Adipocyte (in vitro differentiated cells): ENCODE data around the gene TBCCD1.
"Not testable (repeated sequence)": the region's sequence is repeated elsewhere in the genome, so short reads cannot be mapped to it uniquely, and the experiment has no call there.

ENCODE experiments used
- DNase-seq: peaks from one replicate; pipeline ENCODE4 v3.0.0-alpha.2; 2015; ENCODE audit warnings: low read depth
- H3K27me3 ChIP-seq: replicated peaks from 2 replicates; pipeline ENCODE4 v1.7.0; 2013; ENCODE audit warnings: mild to moderate bottlenecking, low read length, moderate library complexity; ENCODE audit not compliant: control insufficient read depth, insufficient read depth
- H3K36me3 ChIP-seq: 2 replicates; pipeline ENCODE4 v1.7.0; 2013; ENCODE audit warnings: low read length, mild to moderate bottlenecking, moderate library complexity; ENCODE audit not compliant: control insufficient read depth, insufficient read depth, severe bottlenecking
- H3K4me1 ChIP-seq: 2 replicates; pipeline ENCODE4 v1.7.0; 2013; ENCODE audit warnings: mild to moderate bottlenecking, low read length, moderate library complexity; ENCODE audit not compliant: control insufficient read depth, insufficient read depth
- H3K4me3 ChIP-seq: 2 replicates; pipeline ENCODE4 v1.7.0; 2013; ENCODE audit warnings: mild to moderate bottlenecking, low read length, moderate library complexity
- H3K9ac ChIP-seq: 2 replicates; pipeline ENCODE4 v1.7.0; 2013; ENCODE audit warnings: mild to moderate bottlenecking, low read length, moderate library complexity
- H3K9me3 ChIP-seq: 2 replicates; pipeline ENCODE4 v1.7.0; 2013; ENCODE audit warnings: mild to moderate bottlenecking, low read length, moderate library complexity; ENCODE audit not compliant: control insufficient read depth

The TBCCD1 gene

GRCh38 chr3:186502138-186502948 lies 64.8 kb downstream of the TBCCD1 start:
- peaks cover 8% of the 10 kb centered on the region for H3K9me3 ChIP-seq
- no peak for DNase-seq
- H3K27me3 ChIP-seq = peaks cover 50% of the 10 kb centered on the region
- H3K4me3 ChIP-seq = peak overlapping the region; percentile 5
- no peaks in the 10 kb centered on the region for H3K36me3 ChIP-seq
- peaks cover 5% of the 10 kb centered on the region for H3K4me1 ChIP-seq
- H3K9ac ChIP-seq = no peak overlapping the region

GRCh38 chr3:186499949-186500348 lies 67.2 kb downstream of the TBCCD1 start:
- H3K9me3 ChIP-seq, H3K9ac ChIP-seq, H3K4me3 ChIP-seq, DNase-seq, H3K36me3 ChIP-seq, H3K4me1 ChIP-seq: not testable (repeated sequence)
- H3K27me3 ChIP-seq = peaks cover 42% of the 10 kb centered on the region

- H3K36me3 ChIP-seq, H3K9me3 ChIP-seq, DNase-seq, H3K4me1 ChIP-seq, H3K9ac ChIP-seq, H3K4me3 ChIP-seq: not testable (repeated sequence)
- peaks cover 37% of the 10 kb centered on the region for H3K27me3 ChIP-seq
Measured at GRCh38 chr3:186498022-186498421, 69.1 kb downstream of the TBCCD1 start.

- no peak for DNase-seq
- H3K9me3 ChIP-seq = peaks cover 8% of the 10 kb centered on the region
- H3K4me1 ChIP-seq = peaks cover 9% of the 10 kb centered on the region
- no peak overlapping the region for H3K4me3 ChIP-seq
- no peak overlapping the region for H3K9ac ChIP-seq
- peaks cover 34% of the 10 kb centered on the region for H3K27me3 ChIP-seq
- no peaks in the 10 kb centered on the region for H3K36me3 ChIP-seq
Measured at GRCh38 chr3:186497608-186498007, 69.5 kb downstream of the TBCCD1 start.

GRCh38 chr3:186496635-186497034 lies 70.5 kb downstream of the TBCCD1 start:
- Histone ChIP-seq H3K4me3 (no peak overlapping the region), H3K27me3 (peaks cover 26% of the 10 kb centered on the region), H3K36me3 (no peaks in the 10 kb centered on the region), H3K9me3 (peaks cover 8% of the 10 kb centered on the region), H3K9ac (no peak overlapping the region), H3K4me1 (peaks cover 14% of the 10 kb centered on the region)
- no peak for DNase-seq
